Endothelial cell of umbilical vein (primary cell): ENCODE data around the gene PPP6R1. TPM values are rescaled to one million over a fixed set of nuclear protein-coding genes. Genes with fewer than 3 reads are reported as not detected.

Source experiments
- BruUV-seq: library from RNA; stranded (reverse); fragments of 400-500 nt; replicated peaks from 2 replicates; lab custom pipeline; 2021; lab: Mats Ljungman, UMichigan
- CTCF ChIA-PET: fragments of 300-600, 350-600 bp; sonication (Branson Sonifier 250); formaldehyde crosslinking; loops from one replicate; lab custom pipeline; 2021; ENCODE audit warnings: antibody characterized with exemption, inconsistent platforms; lab: Charles Lee
- POLR2A ChIA-PET: fragments of 300-600, 350-600 bp; sonication (Branson Sonifier 250); formaldehyde crosslinking; loops from one replicate; lab custom pipeline; 2021; ENCODE audit warnings: antibody characterized with exemption, inconsistent platforms; lab: Charles Lee
- DNase-seq: peaks from one replicate; pipeline ENCODE4 v3.0.0-alpha.2; 2011; ENCODE audit warnings: low read depth, low spot score
- FAIRE-seq: peaks from 2 replicates; lab custom pipeline; 2011; peaks lifted over from hg19 to GRCh38; lab: Jason Lieb, UNC
- H2AFZ ChIP-seq: 2 replicates; pipeline ENCODE4 v1.6.0; 2012; ENCODE audit warnings: low read depth, low read length, control low read depth, inconsistent platforms
- H3K27ac ChIP-seq: 2 replicates; pipeline ENCODE4 v1.5.1; 2011; ENCODE audit warnings: low read depth, mild to moderate bottlenecking, control low read depth, low read length, moderate library complexity; ENCODE audit not compliant: insufficient read depth
- H3K27me3 ChIP-seq, 2 experiments: 2 replicates each; pipeline versions ENCODE4 v1.6.0 to v1.6.1; 2011; ENCODE audit warnings: low read length in 2 of 2, mixed read lengths in 1 of 2; ENCODE audit not compliant: control insufficient read depth in 2 of 2, insufficient read depth in 2 of 2
- H3K36me3 ChIP-seq, 2 experiments: 2 replicates in 1 of 2; 3 replicates in 1 of 2; pipeline ENCODE4 v1.5.1; 2011; ENCODE audit warnings: low read length in 2 of 2, mild to moderate bottlenecking in 1 of 2, moderate library complexity in 1 of 2; ENCODE audit not compliant: control insufficient read depth in 2 of 2, insufficient read depth in 2 of 2; ENCODE audit errors: extremely low read depth in 1 of 2
- H3K4me1 ChIP-seq: 3 replicates; pipeline ENCODE4 v1.5.1; 2011; ENCODE audit warnings: mild to moderate bottlenecking, low read length; ENCODE audit not compliant: control insufficient read depth, insufficient read depth; ENCODE audit errors: extremely low read depth
- H3K4me2 ChIP-seq: 2 replicates; pipeline ENCODE4 v1.6.1; 2011; ENCODE audit warnings: low read length, control low read depth, mixed read lengths; ENCODE audit not compliant: insufficient read depth
- H3K4me3 ChIP-seq, 3 experiments: fragments of 200-600 bp in 1 of 3; sonication (generic), shearing (Covaris generic) in 1 of 3; replicated peaks in 1 of 3; 2 replicates each; pipeline ENCODE4 v1.5.1; 2011 to 2016; ENCODE audit warnings: control low read depth in 3 of 3, low read length in 3 of 3, mild to moderate bottlenecking in 2 of 3, inconsistent platforms in 1 of 3, low read depth in 1 of 3, moderate library complexity in 1 of 3; ENCODE audit not compliant: insufficient read depth in 1 of 3
- H3K79me2 ChIP-seq: 2 replicates; pipeline ENCODE4 v1.6.0; 2012; ENCODE audit warnings: low read length, inconsistent platforms; ENCODE audit not compliant: control insufficient read depth, insufficient read depth
- H3K9ac ChIP-seq: replicated peaks from 2 replicates; pipeline ENCODE3; 2011; ENCODE audit warnings: low read length, control low read depth; ENCODE audit not compliant: insufficient read depth; ENCODE audit errors: extremely low read depth
- H3K9me1 ChIP-seq: replicated peaks from 3 replicates; pipeline ENCODE4 v1.6.0; 2011; ENCODE audit warnings: mild to moderate bottlenecking, low read length; ENCODE audit not compliant: control insufficient read depth, insufficient read depth; ENCODE audit errors: extremely low read depth
- H3K9me3 ChIP-seq: replicated peaks from 2 replicates; pipeline ENCODE4 v1.5.1; 2012; ENCODE audit warnings: low read length, inconsistent platforms; ENCODE audit not compliant: control insufficient read depth, insufficient read depth
- H4K20me1 ChIP-seq: replicated peaks from 2 replicates; pipeline ENCODE3; 2011; ENCODE audit warnings: mild to moderate bottlenecking, low read length; ENCODE audit not compliant: control insufficient read depth, insufficient read depth; ENCODE audit errors: extremely low read depth
- EZH2 ChIP-seq: IDR thresholded peaks from 2 replicates; pipeline ENCODE4 v1.6.1; 2012; ENCODE audit warnings: borderline replicate concordance, low read depth, mild to moderate bottlenecking, moderate library complexity, low read length, inconsistent platforms; ENCODE audit not compliant: severe bottlenecking
- FOS ChIP-seq: IDR thresholded peaks from 2 replicates; pipeline ENCODE4 v1.6.1; 2011; ENCODE audit warnings: mild to moderate bottlenecking, low read length, moderate library complexity, borderline replicate concordance; ENCODE audit not compliant: insufficient read depth
- GATA2 ChIP-seq: IDR thresholded peaks from 2 replicates; pipeline ENCODE4 v1.7.0; 2011; ENCODE audit warnings: low read depth, mild to moderate bottlenecking, moderate library complexity, mixed read lengths, low read length; ENCODE audit not compliant: insufficient read length, insufficient read depth
- JUN ChIP-seq: IDR thresholded peaks from 2 replicates; pipeline ENCODE4 v1.6.1; 2011; ENCODE audit warnings: borderline replicate concordance, low read depth; ENCODE audit not compliant: insufficient read length, insufficient read depth
- MYC ChIP-seq: IDR thresholded peaks from one replicate; pipeline ENCODE4 v1.6.1; 2011; ENCODE audit warnings: mild to moderate bottlenecking, low read depth, low read length
- POLR2A ChIP-seq: IDR thresholded peaks from 2 replicates; pipeline ENCODE4 v1.6.1; 2012; ENCODE audit warnings: low read depth, mild to moderate bottlenecking, control low read depth, low read length
- POLR2AphosphoS5 ChIP-seq: IDR thresholded peaks from 2 replicates; pipeline ENCODE4 v1.6.1; 2012; ENCODE audit warnings: low read depth, mild to moderate bottlenecking, control low read depth, low read length, moderate library complexity; ENCODE audit not compliant: insufficient read depth
- dilution Hi-C: fragments of 300-500 bp; cut with MboI; formaldehyde crosslinking; loops from one replicate; pipeline ENCODE4 v1.15.0; 2019; ENCODE audit warnings: low sequenced_read_pairs; ENCODE audit not compliant: extremely low pct_ligation_motif_present
- intact Hi-C: fragments of 100-400 bp; cut with micrococcal nuclease; formaldehyde crosslinking; loops from one replicate; pipeline ENCODE4 v1.10.0; 2022
- polyA plus RNA-seq, 4 experiments: library from polyadenylated mRNA; depleted of rRNA in 3 of 4; stranded (reverse) in 3 of 4; unstranded in 1 of 4; fragments of >200 nt; gene quantifications; 2 replicates each; pipeline versions ENCODE4 v1.2.1 to v1.2.3, GENCODE V29; 2011 to 2012; ENCODE audit warnings: missing spikeins in 1 of 4
- total RNA-seq: library from RNA; stranded (reverse); gene quantifications from 2 replicates; pipeline ENCODE4 v1.2.3, GENCODE V29; 2021
- TF ChIP-seq, protein P1 (sequence below), 2 donors: IDR thresholded peaks; 1 replicate in 1 of 2; 2 replicates in 1 of 2; pipeline ENCODE4 v1.5.1; 2011; ENCODE audit warnings: low read length in 2 of 2, mild to moderate bottlenecking in 2 of 2, moderate library complexity in 2 of 2, control low read depth in 1 of 2, inconsistent platforms in 1 of 2, low read depth in 1 of 2; ENCODE audit not compliant: insufficient read depth in 1 of 2; ENCODE audit errors: extremely low read depth in 1 of 2
- TF ChIP-seq, protein P2 (sequence below): IDR thresholded peaks from 2 replicates; pipeline ENCODE4 v1.6.1; 2011; ENCODE audit not compliant: insufficient read depth, insufficient read length

Gene PPP6R1
- total and polyA plus RNA-seq, 2 donors (not counting 3 experiments of a cell fraction or from before 2014, with no cell fraction given) = 35.7 to 71.8 TPM

DNA sequence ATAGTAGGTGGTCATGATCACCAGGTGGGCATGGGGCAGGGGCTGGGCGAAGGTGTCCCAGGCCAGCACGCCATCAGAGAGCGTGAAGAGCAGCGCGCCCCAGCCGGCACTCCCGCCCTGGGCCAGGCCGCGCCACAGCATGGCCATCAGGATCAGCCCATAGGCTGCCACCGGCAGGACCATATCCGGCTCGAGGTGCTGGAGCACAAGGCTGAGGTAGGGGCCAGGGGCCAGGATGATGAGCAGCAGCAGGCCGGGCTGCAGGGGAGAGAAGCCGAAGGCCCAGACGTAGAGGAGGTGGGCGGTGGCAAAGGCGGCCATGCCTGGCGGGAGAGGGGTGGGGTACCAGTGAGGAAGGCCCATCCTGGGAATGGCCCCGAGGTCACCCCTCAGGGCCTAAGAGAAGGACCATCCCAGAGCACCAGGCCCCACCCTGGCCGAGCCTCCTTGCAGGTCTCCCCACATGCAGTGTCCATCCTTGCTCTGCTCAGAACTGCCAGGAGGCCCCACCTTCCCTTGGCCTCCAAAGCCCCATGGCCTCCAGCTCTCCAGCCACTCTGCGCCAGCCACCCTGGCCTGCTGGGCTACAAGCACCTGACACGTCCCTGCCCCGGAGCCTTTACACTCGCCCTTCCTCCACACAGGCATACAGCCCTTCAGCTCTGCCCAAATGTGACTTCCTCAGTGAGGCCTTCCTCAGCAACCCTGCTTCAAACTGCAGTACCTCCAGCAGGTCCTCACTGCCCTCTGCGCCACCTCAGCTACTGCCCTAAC lies 31.4 kb downstream of the PPP6R1 start:
- ChIA-PET POLR2A (no interaction called here), CTCF (no interaction called here)
- H3K9me3 ChIP-seq = no peaks in the 10 kb centered on the region
- no peaks in the 10 kb centered on the region for H3K27me3 ChIP-seq
- no peak overlapping the region for H3K27ac ChIP-seq
- BruUV-seq = no TSS peak
- H3K4me2 ChIP-seq = no peak overlapping the region
- no peaks in the 10 kb centered on the region for H4K20me1 ChIP-seq
- no peaks in the 10 kb centered on the region for H3K4me1 ChIP-seq
- dilution Hi-C loops (no loop called here), intact Hi-C loops (no loop called here)
- H3K4me3 ChIP-seq = no peak overlapping the region
- peaks cover 0 to 40% of the 10 kb centered on the region in 2 experiments for H3K36me3 ChIP-seq
- no peaks in the 10 kb centered on the region for H3K79me2 ChIP-seq
- TF ChIP-seq JUN (no peak), POLR2AphosphoS5 (no peak), EZH2 (no peak), GATA2 (no peak), POLR2A (no peak), FOS (no peak), MYC (no peak)
- TF ChIP-seq, protein P1, sequence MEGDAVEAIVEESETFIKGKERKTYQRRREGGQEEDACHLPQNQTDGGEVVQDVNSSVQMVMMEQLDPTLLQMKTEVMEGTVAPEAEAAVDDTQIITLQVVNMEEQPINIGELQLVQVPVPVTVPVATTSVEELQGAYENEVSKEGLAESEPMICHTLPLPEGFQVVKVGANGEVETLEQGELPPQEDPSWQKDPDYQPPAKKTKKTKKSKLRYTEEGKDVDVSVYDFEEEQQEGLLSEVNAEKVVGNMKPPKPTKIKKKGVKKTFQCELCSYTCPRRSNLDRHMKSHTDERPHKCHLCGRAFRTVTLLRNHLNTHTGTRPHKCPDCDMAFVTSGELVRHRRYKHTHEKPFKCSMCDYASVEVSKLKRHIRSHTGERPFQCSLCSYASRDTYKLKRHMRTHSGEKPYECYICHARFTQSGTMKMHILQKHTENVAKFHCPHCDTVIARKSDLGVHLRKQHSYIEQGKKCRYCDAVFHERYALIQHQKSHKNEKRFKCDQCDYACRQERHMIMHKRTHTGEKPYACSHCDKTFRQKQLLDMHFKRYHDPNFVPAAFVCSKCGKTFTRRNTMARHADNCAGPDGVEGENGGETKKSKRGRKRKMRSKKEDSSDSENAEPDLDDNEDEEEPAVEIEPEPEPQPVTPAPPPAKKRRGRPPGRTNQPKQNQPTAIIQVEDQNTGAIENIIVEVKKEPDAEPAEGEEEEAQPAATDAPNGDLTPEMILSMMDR (IDR thresholded peaks at IDR 0.05; ENCODE audit: extremely low read depth in 1 of 2, insufficient read depth in 1 of 2, low read depth in 1 of 2, low read length in 2 of 2) = no peak
- TF ChIP-seq, protein P2, sequence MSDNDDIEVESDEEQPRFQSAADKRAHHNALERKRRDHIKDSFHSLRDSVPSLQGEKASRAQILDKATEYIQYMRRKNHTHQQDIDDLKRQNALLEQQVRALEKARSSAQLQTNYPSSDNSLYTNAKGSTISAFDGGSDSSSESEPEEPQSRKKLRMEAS = no peak
- no peak overlapping the region for H2AFZ ChIP-seq
- no peak overlapping the region for H3K9ac ChIP-seq
- H3K9me1 ChIP-seq = no peaks in the 10 kb centered on the region
- FAIRE-seq (no peak), DNase-seq (no peak)
